ENCODE data around the gene IQGAP2.

The IQGAP2 gene

DNA sequence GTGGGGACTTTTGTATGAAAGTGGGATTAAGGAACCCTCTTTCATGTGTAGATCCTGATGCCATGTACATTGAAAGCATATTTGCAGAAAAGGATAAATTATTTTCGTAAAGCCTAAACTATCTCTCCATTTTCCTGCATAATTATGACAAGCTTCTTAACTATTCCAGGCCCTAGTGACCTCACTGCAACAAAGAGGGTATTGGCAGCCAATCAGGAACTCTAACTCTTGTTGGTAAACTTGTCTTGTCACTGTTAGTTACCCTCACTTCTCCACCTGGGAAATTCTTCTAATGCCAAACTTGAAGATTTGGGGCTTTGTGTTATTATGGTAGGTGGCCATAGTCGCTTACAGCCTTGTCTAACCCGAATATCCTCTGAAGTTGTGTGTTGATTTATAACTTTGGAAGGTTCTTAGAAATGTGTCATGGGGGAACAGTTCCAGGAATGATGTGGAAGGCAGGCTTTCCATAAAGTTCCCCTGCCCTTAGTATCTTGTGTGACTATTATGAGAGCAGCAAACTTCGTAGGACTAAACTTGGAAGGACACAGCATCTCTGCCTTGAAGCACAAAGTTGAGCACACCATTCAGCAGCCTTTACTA is 52.5 kb downstream of the IQGAP2 start:
- Histone ChIP-seq H3K36me3 (ENCODE audit: insufficient read depth, insufficient read length, low read length) (no peaks in the 10 kb centered on the region), H3K9ac (ENCODE audit: insufficient read length, low read depth) (no peak overlapping the region), H3K4me3 (ENCODE audit: insufficient read length, low read depth) (no peak overlapping the region), H3K9me3 (ENCODE audit: insufficient read depth, low read length) (no peaks in the 10 kb centered on the region), H3K27me3 (ENCODE audit: insufficient read depth, insufficient read length) (no peaks in the 10 kb centered on the region), H3K4me1 (ENCODE audit: insufficient read depth, insufficient read length) (peaks cover 3% of the 10 kb centered on the region)
- DNase-seq (ENCODE audit: low read depth, low spot score) = no peak
- TF ChIP-seq YY1 (IDR thresholded peaks at IDR 0.05; ENCODE audit: insufficient read depth, insufficient read length) (no peak), ZNF274 (IDR thresholded peaks at IDR 0.05; ENCODE audit: low read depth, low read length) (no peak), SUZ12 (IDR thresholded peaks at IDR 0.05; ENCODE audit: extremely low read depth, insufficient read depth, insufficient read length) (no peak)

DNA sequence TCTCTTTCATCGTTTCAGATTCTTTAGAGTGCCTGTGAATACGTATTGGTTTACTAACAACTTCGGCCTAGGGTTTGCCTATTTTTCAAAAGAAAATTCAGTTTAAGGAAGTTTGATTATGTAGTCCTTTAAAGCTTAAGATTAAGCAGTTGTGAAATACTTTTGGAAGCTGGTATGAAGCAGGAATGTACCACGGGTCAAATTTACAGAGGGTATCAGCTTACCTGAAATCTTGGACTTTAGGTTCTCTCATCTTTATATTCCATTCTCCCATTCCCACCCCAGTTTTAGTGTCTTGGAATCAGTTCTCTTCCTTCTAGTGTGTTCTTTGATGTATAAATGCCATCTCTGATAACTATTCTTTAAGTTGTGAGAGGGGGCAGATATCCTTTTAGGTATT is 53.2 kb downstream of the IQGAP2 start:
- no peak for TF ChIP-seq ZNF274 (IDR thresholded peaks at IDR 0.05; ENCODE audit: low read depth, low read length)
- no peak for TF ChIP-seq YY1 (IDR thresholded peaks at IDR 0.05; ENCODE audit: insufficient read depth, insufficient read length)
- no peak for TF ChIP-seq SUZ12 (IDR thresholded peaks at IDR 0.05; ENCODE audit: extremely low read depth, insufficient read depth, insufficient read length)
- Histone ChIP-seq H3K36me3 (ENCODE audit: insufficient read depth, insufficient read length, low read length) (no peaks in the 10 kb centered on the region), H3K4me3 (ENCODE audit: insufficient read length, low read depth) (no peak overlapping the region), H3K27me3 (ENCODE audit: insufficient read depth, insufficient read length) (no peaks in the 10 kb centered on the region), H3K4me1 (ENCODE audit: insufficient read depth, insufficient read length) (peaks cover 3% of the 10 kb centered on the region), H3K9me3 (ENCODE audit: insufficient read depth, low read length) (no peaks in the 10 kb centered on the region), H3K9ac (ENCODE audit: insufficient read length, low read depth) (no peak overlapping the region)
- DNase-seq (ENCODE audit: low read depth, low spot score) = no peak

DNA sequence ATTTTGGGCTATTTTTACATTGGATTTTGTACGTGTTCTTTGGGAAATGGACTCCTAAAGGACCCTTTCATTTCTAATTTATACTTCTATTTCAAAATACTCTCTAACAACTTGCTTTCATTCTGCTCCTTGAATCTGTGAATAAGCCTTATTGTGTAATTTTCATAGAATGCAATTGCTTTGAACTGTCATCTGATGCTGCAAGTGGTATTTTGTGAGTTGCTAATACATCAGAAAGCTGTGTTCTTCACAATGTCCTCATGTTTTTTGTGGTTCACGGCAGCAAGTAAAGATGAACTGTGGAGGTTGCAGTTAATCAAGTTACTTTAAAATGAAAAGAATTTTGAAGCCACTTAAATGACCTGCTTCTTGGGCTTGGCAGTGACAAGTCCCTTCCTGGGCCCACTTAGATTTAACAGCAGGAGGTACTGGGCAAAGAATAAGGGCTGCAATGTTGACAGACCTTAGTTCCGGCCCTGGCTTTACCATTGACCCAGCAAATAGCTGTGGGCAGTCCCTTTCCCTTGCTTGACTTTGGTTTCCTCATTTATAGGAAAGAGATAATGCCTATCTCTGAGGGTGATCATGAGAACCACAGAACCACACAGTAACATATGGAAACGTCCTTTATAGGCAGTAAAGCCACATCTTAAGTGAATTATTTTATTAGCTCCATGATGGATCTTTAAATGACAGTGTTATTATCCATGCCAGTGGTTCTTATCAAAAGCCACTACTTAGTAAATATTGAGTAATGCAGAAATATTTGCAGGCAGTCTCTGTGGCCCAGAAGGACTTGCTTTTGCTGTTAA is 54.8 kb downstream of the IQGAP2 start:
- no peak for TF ChIP-seq YY1 (IDR thresholded peaks at IDR 0.05; ENCODE audit: insufficient read depth, insufficient read length)
- no peak for TF ChIP-seq SUZ12 (IDR thresholded peaks at IDR 0.05; ENCODE audit: extremely low read depth, insufficient read depth, insufficient read length)
- no peak for TF ChIP-seq ZNF274 (IDR thresholded peaks at IDR 0.05; ENCODE audit: low read depth, low read length)
- Histone ChIP-seq H3K27me3 (ENCODE audit: insufficient read depth, insufficient read length) (no peaks in the 10 kb centered on the region), H3K36me3 (ENCODE audit: insufficient read depth, insufficient read length, low read length) (peaks cover 5% of the 10 kb centered on the region), H3K9me3 (ENCODE audit: insufficient read depth, low read length) (no peaks in the 10 kb centered on the region), H3K4me1 (ENCODE audit: insufficient read depth, insufficient read length) (peaks cover 3% of the 10 kb centered on the region), H3K9ac (ENCODE audit: insufficient read length, low read depth) (no peak overlapping the region), H3K4me3 (ENCODE audit: insufficient read length, low read depth) (no peak overlapping the region)
- DNase-seq (ENCODE audit: low read depth, low spot score) = no peak

DNA sequence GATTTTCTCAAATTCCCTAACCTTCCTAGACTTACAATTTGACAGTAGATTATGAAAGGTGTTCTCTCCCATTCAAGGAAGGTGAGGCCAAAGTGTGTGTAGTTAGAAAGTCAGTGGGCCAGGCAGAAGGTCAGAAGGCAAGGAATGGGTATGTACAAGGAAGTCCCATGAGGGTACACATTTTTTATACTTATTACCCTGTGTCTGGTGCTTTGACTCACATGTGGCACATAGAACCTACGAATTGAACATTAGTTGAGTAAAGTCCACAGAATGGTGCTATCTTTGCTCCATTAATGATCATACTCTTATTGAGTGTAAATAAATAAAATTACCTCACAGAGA is 55.4 kb downstream of the IQGAP2 start:
- H3K36me3 ChIP-seq (ENCODE audit: insufficient read depth, insufficient read length, low read length) = peaks cover 5% of the 10 kb centered on the region
- no peak overlapping the region for H3K4me3 ChIP-seq (ENCODE audit: insufficient read length, low read depth)
- no peak for TF ChIP-seq SUZ12 (IDR thresholded peaks at IDR 0.05; ENCODE audit: extremely low read depth, insufficient read depth, insufficient read length)
- no peaks in the 10 kb centered on the region for H3K27me3 ChIP-seq (ENCODE audit: insufficient read depth, insufficient read length)
- H3K9ac ChIP-seq (ENCODE audit: insufficient read length, low read depth) = no peak overlapping the region
- no peaks in the 10 kb centered on the region for H3K9me3 ChIP-seq (ENCODE audit: insufficient read depth, low read length)
- H3K4me1 ChIP-seq (ENCODE audit: insufficient read depth, insufficient read length) = peaks cover 3% of the 10 kb centered on the region
- no peak for DNase-seq (ENCODE audit: low read depth, low spot score)

DNA sequence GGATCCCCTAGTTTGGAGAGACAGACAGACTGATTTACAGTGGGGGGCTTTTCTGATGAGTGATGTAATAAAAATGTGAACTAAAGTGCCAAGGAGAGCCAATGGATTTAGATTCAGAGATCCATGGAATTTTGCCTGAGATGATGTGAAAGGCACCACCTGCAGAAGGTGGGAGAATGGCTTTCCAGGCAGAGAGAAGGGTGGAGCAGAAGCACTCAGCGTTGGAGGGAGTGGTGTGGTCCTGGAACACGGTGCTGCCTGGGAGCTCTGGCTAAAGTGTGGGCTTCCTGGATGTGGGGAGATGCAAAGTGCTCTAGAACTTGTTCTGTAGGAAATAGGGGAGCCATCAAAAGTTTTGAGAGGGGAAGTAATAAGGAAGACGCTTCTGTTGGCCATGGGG is 57.0 kb downstream of the IQGAP2 start:
- no peak overlapping the region for H3K9ac ChIP-seq (ENCODE audit: insufficient read length, low read depth)
- H3K36me3 ChIP-seq (ENCODE audit: insufficient read depth, insufficient read length, low read length) = peaks cover 5% of the 10 kb centered on the region
- DNase-seq (ENCODE audit: low read depth, low spot score) = no peak
- H3K4me3 ChIP-seq (ENCODE audit: insufficient read length, low read depth) = no peak overlapping the region
- H3K27me3 ChIP-seq (ENCODE audit: insufficient read depth, insufficient read length) = no peaks in the 10 kb centered on the region
- H3K9me3 ChIP-seq (ENCODE audit: insufficient read depth, low read length) = no peaks in the 10 kb centered on the region
- no peak for TF ChIP-seq ZNF274 (IDR thresholded peaks at IDR 0.05; ENCODE audit: low read depth, low read length)
- no peak for TF ChIP-seq YY1 (IDR thresholded peaks at IDR 0.05; ENCODE audit: insufficient read depth, insufficient read length)
- TF ChIP-seq SUZ12 (IDR thresholded peaks at IDR 0.05; ENCODE audit: extremely low read depth, insufficient read depth, insufficient read length) = no peak
- peaks cover 3% of the 10 kb centered on the region for H3K4me1 ChIP-seq (ENCODE audit: insufficient read depth, insufficient read length)

DNA sequence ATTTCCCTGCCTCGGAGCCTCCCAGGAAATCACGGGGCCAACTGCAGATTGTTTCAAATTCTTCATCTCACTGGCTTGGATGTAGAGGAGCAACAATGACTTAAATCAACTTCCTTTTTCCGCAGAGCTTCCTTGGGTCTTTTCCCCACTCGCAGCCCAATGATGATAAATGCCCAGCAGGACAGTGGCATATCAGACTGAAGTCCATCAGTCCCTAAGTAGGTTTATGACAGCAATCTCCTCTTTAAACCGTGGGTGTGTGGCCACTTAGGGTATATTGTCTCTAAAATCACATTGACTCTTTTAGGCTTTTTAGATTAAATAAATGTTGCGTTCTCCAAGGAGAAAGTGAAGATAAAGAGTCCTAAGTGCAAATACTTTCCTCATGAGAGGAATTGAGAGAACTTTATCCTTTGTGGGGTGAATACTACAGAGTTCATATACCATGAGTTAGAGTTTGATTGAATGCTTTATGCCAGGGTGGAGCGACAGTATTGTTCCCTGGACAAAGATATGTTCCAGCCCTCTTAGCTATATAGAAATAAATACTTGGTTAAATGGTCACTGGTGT is 59.1 kb downstream of the IQGAP2 start:
- H3K36me3 ChIP-seq (ENCODE audit: insufficient read depth, insufficient read length, low read length) = peaks cover 5% of the 10 kb centered on the region
- no peak overlapping the region for H3K9ac ChIP-seq (ENCODE audit: insufficient read length, low read depth)
- no peak overlapping the region for H3K4me3 ChIP-seq (ENCODE audit: insufficient read length, low read depth)
- no peaks in the 10 kb centered on the region for H3K9me3 ChIP-seq (ENCODE audit: insufficient read depth, low read length)
- no peak for DNase-seq (ENCODE audit: low read depth, low spot score)
- H3K4me1 ChIP-seq (ENCODE audit: insufficient read depth, insufficient read length) = peaks cover 3% of the 10 kb centered on the region
- no peaks in the 10 kb centered on the region for H3K27me3 ChIP-seq (ENCODE audit: insufficient read depth, insufficient read length)
- TF ChIP-seq SUZ12 (IDR thresholded peaks at IDR 0.05; ENCODE audit: extremely low read depth, insufficient read depth, insufficient read length) (no peak), ZNF274 (IDR thresholded peaks at IDR 0.05; ENCODE audit: low read depth, low read length) (no peak), YY1 (IDR thresholded peaks at IDR 0.05; ENCODE audit: insufficient read depth, insufficient read length) (no peak)

DNA sequence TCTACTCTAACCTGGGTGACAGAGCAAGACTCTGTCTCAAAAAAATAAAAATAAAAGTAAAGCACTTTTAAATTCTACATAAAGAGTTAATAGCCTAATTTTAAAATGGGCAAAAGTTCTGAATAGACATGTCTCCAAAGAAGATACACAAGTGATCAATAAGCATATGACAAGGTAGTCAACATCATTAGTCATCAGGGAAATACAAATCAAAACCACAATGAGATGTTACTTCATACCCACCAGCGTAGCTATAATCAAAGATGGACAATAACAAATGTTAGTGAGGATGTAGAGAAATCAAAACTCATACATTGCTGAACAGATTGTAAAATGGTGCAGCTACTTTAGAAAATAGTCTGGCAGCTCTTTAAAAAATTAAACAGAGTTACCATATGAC is 64.1 kb downstream of the IQGAP2 start:
- H3K27me3 ChIP-seq (ENCODE audit: insufficient read depth, insufficient read length) = no peaks in the 10 kb centered on the region
- no peaks in the 10 kb centered on the region for H3K36me3 ChIP-seq (ENCODE audit: insufficient read depth, insufficient read length, low read length)
- TF ChIP-seq ZNF274 (IDR thresholded peaks at IDR 0.05; ENCODE audit: low read depth, low read length) (no peak), YY1 (IDR thresholded peaks at IDR 0.05; ENCODE audit: insufficient read depth, insufficient read length) (no peak)
- H3K9ac ChIP-seq (ENCODE audit: insufficient read length, low read depth) = no peak overlapping the region
- no peak for DNase-seq (ENCODE audit: low read depth, low spot score)
- no peak overlapping the region for H3K4me3 ChIP-seq (ENCODE audit: insufficient read length, low read depth)
- H3K4me1 ChIP-seq (ENCODE audit: insufficient read depth, insufficient read length) = peaks cover 2% of the 10 kb centered on the region
- H3K9me3 ChIP-seq (ENCODE audit: insufficient read depth, low read length) = peaks cover 18% of the 10 kb centered on the region
